HG02759 (cell line): ENCODE data around the gene IL1RAPL2.
"Not testable (repeated sequence)": the region's sequence is repeated elsewhere in the genome, so short reads cannot be mapped to it uniquely, and the experiment has no call there.

Source experiments
- ATAC-seq: cut with Tn5 transposase; IDR thresholded peaks from one replicate; pipeline ENCODE4 v1.9.1; 2021; ENCODE audit warnings: mild to moderate bottlenecking, moderate library complexity; ENCODE audit not compliant: unreplicated experiment

IL1RAPL2 gene

GRCh38 chrX:105134273-105134672, 568.3 kb downstream of the IL1RAPL2 start:
- no peak for ATAC-seq

GRCh38 chrX:105136786-105137185, 570.8 kb downstream of the IL1RAPL2 start:
- ATAC-seq = no peak

- ATAC-seq = no peak
These were observed 584.0 kb downstream of the IL1RAPL2 start for GRCh38 chrX:105150036-105150435.

- no peak for ATAC-seq
These were observed 584.6 kb downstream of the IL1RAPL2 start for GRCh38 chrX:105150557-105150956.

- ATAC-seq = no peak
These were observed 601.2 kb downstream of the IL1RAPL2 start for GRCh38 chrX:105167233-105167632.

- ATAC-seq = no peak
These were observed 602.6 kb downstream of the IL1RAPL2 start for GRCh38 chrX:105168577-105168976.

GRCh38 chrX:105173071-105173470, 607.1 kb downstream of the IL1RAPL2 start:
- no peak for ATAC-seq

GRCh38 chrX:105179644-105180043, 613.6 kb downstream of the IL1RAPL2 start:
- ATAC-seq = no peak

- no peak for ATAC-seq
These were observed 623.1 kb downstream of the IL1RAPL2 start for GRCh38 chrX:105189093-105189492.

GRCh38 chrX:105190252-105190853, 624.4 kb downstream of the IL1RAPL2 start:
- ATAC-seq = no peak

- ATAC-seq = no peak
These were observed 625.9 kb downstream of the IL1RAPL2 start for GRCh38 chrX:105191878-105192277.

GRCh38 chrX:105209406-105209805, 643.4 kb downstream of the IL1RAPL2 start:
- ATAC-seq = no peak

GRCh38 chrX:105210258-105210657, 644.3 kb downstream of the IL1RAPL2 start:
- ATAC-seq = no peak

- no peak for ATAC-seq
These were observed 645.1 kb downstream of the IL1RAPL2 start for GRCh38 chrX:105211066-105211575.

- ATAC-seq = no peak
These were observed 653.7 kb downstream of the IL1RAPL2 start for GRCh38 chrX:105219454-105220401.

GRCh38 chrX:105220636-105221035, 654.6 kb downstream of the IL1RAPL2 start, which contains the start of gene TEX13A:
Gene TEX13A (minus strand): TSS chrX:105220694. CDS start chrX:105220397, 297 bp downstream.
- no peak for ATAC-seq

GRCh38 chrX:105221374-105221773, 655.4 kb downstream of the IL1RAPL2 start:
- no peak for ATAC-seq

GRCh38 chrX:105226499-105226898, 660.5 kb downstream of the IL1RAPL2 start:
- ATAC-seq = no peak

- no peak for ATAC-seq
These were observed 662.6 kb downstream of the IL1RAPL2 start for GRCh38 chrX:105228602-105229001.

- no peak for ATAC-seq
These were observed 663.1 kb downstream of the IL1RAPL2 start for GRCh38 chrX:105229146-105229545.

- ATAC-seq = not testable (repeated sequence)
These were observed 671.4 kb downstream of the IL1RAPL2 start for GRCh38 chrX:105237407-105237806.

GRCh38 chrX:105241056-105241455, 675.1 kb downstream of the IL1RAPL2 start:
- ATAC-seq = no peak
